Right lung (tissue), 5 donors: Measurements from ENCODE around the gene TMSB4X. TPM values are rescaled to one million over a fixed set of nuclear protein-coding genes. Genes with fewer than 3 reads are reported as not detected.
"Not testable (repeated sequence)": the region's sequence is repeated elsewhere in the genome, so short reads cannot be mapped to it uniquely, and the experiment has no call there.

Source experiments
- DNase-seq, 2 donors: peaks; one replicate each; pipeline ENCODE4 v3.0.0-alpha.2; 2013
- polyA plus RNA-seq, 5 donors: library from polyadenylated mRNA; unstranded; fragments of 120-200 nt; gene quantifications; one replicate each; pipeline versions ENCODE4 v1.2.1 to v1.2.3, GENCODE V29; 2013; ENCODE audit warnings: inconsistent platforms in 1 of 5, low replicate concordance in 1 of 5; ENCODE audit not compliant: insufficient read length in 5 of 5, insufficient read depth in 1 of 5

TMSB4X gene
- polyA plus RNA-seq, 5 donors = 3,063 to 3,735 (median 3,478) TPM

- no peak for DNase-seq
Measured at GRCh38 chrX:12950851-12951594, 23.9 kb upstream of the TMSB4X start.

- DNase-seq = no peak
Measured at GRCh38 chrX:12951595-12951975, 23.3 kb upstream of the TMSB4X start.

GRCh38 chrX:12953420-12953819, 21.5 kb upstream of the TMSB4X start:
- DNase-seq = no peak

GRCh38 chrX:12954376-12954775, 20.5 kb upstream of the TMSB4X start:
- DNase-seq = no peak

- no peak for DNase-seq
Measured at GRCh38 chrX:12954981-12955380, 19.9 kb upstream of the TMSB4X start.

GRCh38 chrX:12955882-12956703, 18.8 kb upstream of the TMSB4X start:
- no peak for DNase-seq

GRCh38 chrX:12956704-12957534, 18.0 kb upstream of the TMSB4X start:
- no peak for DNase-seq

- DNase-seq = no peak
Measured at GRCh38 chrX:12958059-12958458, 16.9 kb upstream of the TMSB4X start.

- DNase-seq = no peak
Measured at GRCh38 chrX:12958461-12958860, 16.4 kb upstream of the TMSB4X start.

- no peak for DNase-seq
Measured at GRCh38 chrX:12961196-12961718, 13.7 kb upstream of the TMSB4X start.

- DNase-seq = no peak
Measured at GRCh38 chrX:12962041-12962504, 12.8 kb upstream of the TMSB4X start.

- not testable (repeated sequence) for DNase-seq
Measured at GRCh38 chrX:12963210-12963850, 11.6 kb upstream of the TMSB4X start.

- no peak for DNase-seq
Measured at GRCh38 chrX:12965131-12965940, 9.6 kb upstream of the TMSB4X start.

GRCh38 chrX:12966151-12966550, 8.8 kb upstream of the TMSB4X start:
- no peak for DNase-seq

- DNase-seq = no peak
Measured at GRCh38 chrX:12967711-12968465, 7.0 kb upstream of the TMSB4X start.

GRCh38 chrX:12970691-12971202, 4.2 kb upstream of the TMSB4X start:
- no peak for DNase-seq

- no peak for DNase-seq
Measured at GRCh38 chrX:12971282-12972003, 3.5 kb upstream of the TMSB4X start.

GRCh38 chrX:12972243-12972642, 2.7 kb upstream of the TMSB4X start:
- DNase-seq = no peak
